ENCODE measurements around the gene SPNS2.
"Not testable (repeated sequence)": the region's sequence is repeated elsewhere in the genome, so short reads cannot be mapped to it uniquely, and the experiment has no call there.

The SPNS2 gene

GRCh38 chr17:4569591-4569990, 70.9 kb downstream of the SPNS2 start:
- no peak for DNase-seq (ENCODE audit: low read depth in 2 of 2)

- DNase-seq (ENCODE audit: low read depth in 2 of 2) = no peak
Measured at GRCh38 chr17:4572131-4572530, 73.5 kb downstream of the SPNS2 start.

- no peak for DNase-seq (ENCODE audit: low read depth in 2 of 2)
Measured at GRCh38 chr17:4573115-4573514, 74.4 kb downstream of the SPNS2 start.

- DNase-seq (ENCODE audit: low read depth in 2 of 2) = peak; percentile 37 to 51
Measured at GRCh38 chr17:4573669-4574068, 75.0 kb downstream of the SPNS2 start.

- DNase-seq (ENCODE audit: low read depth in 2 of 2) = no peak
Measured at GRCh38 chr17:4574448-4575045, 75.9 kb downstream of the SPNS2 start.

GRCh38 chr17:4576161-4576558, 77.5 kb downstream of the SPNS2 start:
- DNase-seq (ENCODE audit: low read depth in 2 of 2) = no peak

- no peak for DNase-seq (ENCODE audit: low read depth in 2 of 2)
Measured at GRCh38 chr17:4576729-4577322, 78.1 kb downstream of the SPNS2 start.

- DNase-seq (ENCODE audit: low read depth in 2 of 2) = no peak
Measured at GRCh38 chr17:4577386-4577993, 78.8 kb downstream of the SPNS2 start.

- DNase-seq (ENCODE audit: low read depth in 2 of 2) = not testable (repeated sequence)
Measured at GRCh38 chr17:4578349-4578748, 79.7 kb downstream of the SPNS2 start.

GRCh38 chr17:4579678-4580077, 81.0 kb downstream of the SPNS2 start:
- no peak for DNase-seq (ENCODE audit: low read depth in 2 of 2)

- DNase-seq (ENCODE audit: low read depth in 2 of 2) = no peak
Measured at GRCh38 chr17:4580291-4580690, 81.6 kb downstream of the SPNS2 start.

- no peak for DNase-seq (ENCODE audit: low read depth in 2 of 2)
Measured at GRCh38 chr17:4582101-4582501, 83.4 kb downstream of the SPNS2 start.

- no peak for DNase-seq (ENCODE audit: low read depth in 2 of 2)
Measured at GRCh38 chr17:4582691-4583090, 84.0 kb downstream of the SPNS2 start.

GRCh38 chr17:4583206-4583605, 84.5 kb downstream of the SPNS2 start:
- no peak for DNase-seq (ENCODE audit: low read depth in 2 of 2)

- DNase-seq (ENCODE audit: low read depth in 2 of 2) = no peak
Measured at GRCh38 chr17:4583782-4584100, 85.1 kb downstream of the SPNS2 start.

- DNase-seq (ENCODE audit: low read depth in 2 of 2) = peak in 1 of 2 donors; percentile 37
Measured at GRCh38 chr17:4584101-4584916, 85.6 kb downstream of the SPNS2 start, which contains the start of gene SMTNL2. Gene SMTNL2 (plus strand): TSS chr17:4584529. CDS start chr17:4584606, 77 bp downstream.

- no peak for DNase-seq (ENCODE audit: low read depth in 2 of 2)
Measured at GRCh38 chr17:4584917-4585637, 86.4 kb downstream of the SPNS2 start.

GRCh38 chr17:4585638-4585994, 86.9 kb downstream of the SPNS2 start:
- no peak for DNase-seq (ENCODE audit: low read depth in 2 of 2)

- no peak for DNase-seq (ENCODE audit: low read depth in 2 of 2)
Measured at GRCh38 chr17:4586043-4586442, 87.4 kb downstream of the SPNS2 start.

- no peak for DNase-seq (ENCODE audit: low read depth in 2 of 2)
Measured at GRCh38 chr17:4587195-4587594, 88.5 kb downstream of the SPNS2 start.

GRCh38 chr17:4587803-4588202, 89.1 kb downstream of the SPNS2 start:
- DNase-seq (ENCODE audit: low read depth in 2 of 2) = no peak

- no peak for DNase-seq (ENCODE audit: low read depth in 2 of 2)
Measured at GRCh38 chr17:4588391-4588790, 89.7 kb downstream of the SPNS2 start.

Measured in stimulated activated CD4-positive, alpha-beta T cell treated with anti-CD3 and anti-CD28 coated beads, Interleukin-1b, Interleukin-23, amount 100 ng/mL, for 4 hours (primary cell).